Putamen (tissue), 1 donor: Measurements from ENCODE around the gene GPR68.

Experiments
- DNase-seq: peaks from one replicate; pipeline ENCODE4 v3.0.0-alpha.2; 2016; ENCODE audit warnings: low spot score

The GPR68 gene

DNA sequence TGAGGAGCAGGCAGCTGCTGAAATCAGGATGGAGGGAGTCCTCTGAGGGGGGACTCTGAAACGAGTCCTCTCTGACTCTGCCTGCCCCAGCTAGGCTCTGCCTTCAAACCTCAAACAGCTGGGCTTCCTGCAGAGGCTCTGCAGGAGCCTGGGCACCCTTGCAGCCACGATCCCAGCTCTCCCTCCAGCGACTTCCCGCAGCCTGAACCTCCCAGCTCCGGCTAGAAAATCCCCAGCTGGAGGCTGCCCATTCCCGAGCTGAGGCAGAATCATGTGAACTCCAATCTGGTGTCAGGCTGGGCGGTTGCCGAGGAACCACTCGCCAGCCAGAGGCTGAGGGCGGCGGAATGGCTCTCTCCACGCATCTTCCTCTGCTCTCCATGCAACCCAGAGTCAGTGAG, at the start of gene GPR68:
TSS of gene GPR68 (minus strand) at position 204 of the 401 bp plus-strand sequence. CDS start 9,654 bp downstream, outside the sequence.
- no peak for DNase-seq

DNA sequence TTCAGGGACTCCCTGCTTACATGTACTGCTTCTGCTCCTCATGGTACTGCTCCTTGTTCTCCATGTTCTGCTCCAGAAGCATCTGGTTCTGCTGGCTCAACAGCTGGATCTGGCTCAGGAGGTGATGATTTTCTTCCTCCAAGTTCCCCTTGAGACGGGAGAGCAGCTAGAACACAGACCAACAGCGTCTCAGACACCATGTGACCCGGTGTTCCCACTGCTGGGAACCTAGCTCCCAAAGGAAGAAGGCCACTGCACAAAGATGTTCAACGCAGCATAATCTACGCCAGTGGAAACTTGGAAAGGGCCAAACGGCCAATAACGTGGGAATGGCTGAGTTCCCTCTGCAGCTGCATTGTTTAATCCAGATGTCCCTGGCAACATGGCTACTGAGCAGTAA, 49.6 kb upstream of the GPR68 start:
- DNase-seq, result no peak

- no peak for DNase-seq
Measured at GRCh38 chr14:91293281-91293680, 48.8 kb upstream of the GPR68 start.

- no peak for DNase-seq
Measured at GRCh38 chr14:91292491-91292890, 48.0 kb upstream of the GPR68 start.

- no peak for DNase-seq
Measured at GRCh38 chr14:91291786-91292405, 47.4 kb upstream of the GPR68 start.

DNA sequence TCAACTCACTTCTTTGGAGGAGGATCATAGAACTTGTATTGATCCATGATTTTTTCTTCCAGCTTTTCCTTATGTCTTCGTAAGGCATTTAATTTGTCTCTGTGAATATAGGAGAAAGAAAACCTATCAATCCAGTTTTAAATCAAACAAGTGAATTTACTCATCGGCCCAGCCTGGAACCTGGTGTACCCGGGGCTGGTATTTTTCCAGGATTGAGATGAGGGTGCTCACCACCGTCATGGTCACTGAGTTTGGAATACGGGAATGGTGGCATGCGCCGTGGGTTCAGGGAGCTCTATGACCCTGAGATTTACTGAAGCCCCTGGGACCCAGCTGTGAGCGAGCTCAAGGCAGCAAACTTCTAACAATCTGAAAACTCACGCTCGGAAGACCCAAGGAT, 46.5 kb upstream of the GPR68 start:
- DNase-seq, result no peak

GRCh38 chr14:91289464-91289863, 45.0 kb upstream of the GPR68 start:
- peak; percentile 66 for DNase-seq

DNA sequence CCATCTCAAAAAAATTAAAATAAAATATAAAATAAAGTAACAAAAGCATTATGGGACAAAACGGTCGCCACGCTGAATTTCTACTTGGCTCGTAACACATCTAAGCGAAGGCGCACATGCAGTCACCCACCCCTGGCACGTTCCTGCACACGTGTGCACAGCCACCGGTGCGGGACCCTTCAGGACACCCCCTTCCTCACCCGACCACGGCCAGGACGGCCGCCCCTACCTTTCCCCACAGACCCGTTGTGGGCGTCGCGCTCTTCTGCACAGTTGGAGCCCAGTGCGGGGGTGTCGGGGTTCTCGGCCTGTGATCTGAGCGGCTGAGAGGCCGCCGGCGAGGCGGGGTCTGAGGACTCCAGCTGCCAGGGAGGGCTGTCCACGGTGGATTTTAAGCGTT, 44.4 kb upstream of the GPR68 start:
- no peak for DNase-seq

DNA sequence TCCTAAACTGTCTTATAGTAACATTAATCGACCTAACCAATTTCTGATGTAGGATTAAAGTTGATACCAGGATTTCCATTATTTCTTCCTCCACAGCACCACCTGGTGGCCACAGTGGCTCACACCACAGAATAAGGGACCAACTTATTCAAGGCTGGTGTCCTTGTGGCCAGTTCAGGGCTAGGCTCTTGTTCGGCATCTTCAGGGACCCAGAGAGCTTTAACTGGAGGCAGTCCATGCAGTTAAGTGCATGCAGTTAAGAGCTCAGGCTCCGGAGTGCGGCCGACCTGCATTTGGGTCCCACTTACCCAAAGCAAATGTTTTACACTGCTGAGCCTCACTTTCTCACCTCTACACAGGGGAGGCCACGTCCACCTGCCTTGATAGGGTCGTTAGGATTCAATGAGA, 42.0 kb upstream of the GPR68 start:
- peak; percentile 62 for DNase-seq

DNA sequence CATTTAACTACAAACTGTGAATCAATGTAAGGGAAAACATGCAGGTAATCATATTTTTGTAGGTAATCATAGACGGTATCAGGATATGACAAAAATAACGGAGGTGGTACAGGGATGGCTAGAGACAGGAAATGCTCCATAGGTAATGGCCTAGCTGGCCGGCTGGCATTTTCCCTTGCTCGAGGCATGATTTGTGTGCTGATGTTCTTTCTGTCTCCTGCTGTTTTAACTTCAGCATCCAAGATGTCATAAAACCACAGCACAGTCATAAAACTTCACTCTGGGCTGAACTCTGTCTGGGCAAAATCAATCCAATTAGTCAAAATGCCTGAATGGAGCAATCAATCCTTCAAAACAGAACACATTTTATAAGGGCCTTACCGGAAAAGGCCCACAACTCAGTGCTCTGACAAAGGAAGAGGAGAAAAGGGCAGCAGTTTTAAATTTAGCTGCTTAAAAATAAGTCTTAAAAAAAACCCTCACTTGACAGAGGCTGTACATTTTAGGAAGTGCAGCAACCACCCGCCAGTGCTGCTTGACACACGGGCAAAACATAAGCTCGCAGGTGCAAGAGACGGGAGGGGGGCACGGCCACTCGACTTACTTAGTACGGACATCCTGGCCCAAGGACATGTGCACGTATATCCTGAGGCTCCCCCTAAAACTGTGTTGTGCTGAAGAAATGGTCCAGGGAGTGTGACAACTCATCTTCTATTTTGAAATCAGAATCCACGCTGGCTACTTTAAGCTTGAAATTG, 40.5 kb upstream of the GPR68 start:
- no peak for DNase-seq

- no peak for DNase-seq
Measured at GRCh38 chr14:91284146-91284790, 39.8 kb upstream of the GPR68 start.

GRCh38 chr14:91283666-91284065, 39.2 kb upstream of the GPR68 start:
- no peak for DNase-seq

DNA sequence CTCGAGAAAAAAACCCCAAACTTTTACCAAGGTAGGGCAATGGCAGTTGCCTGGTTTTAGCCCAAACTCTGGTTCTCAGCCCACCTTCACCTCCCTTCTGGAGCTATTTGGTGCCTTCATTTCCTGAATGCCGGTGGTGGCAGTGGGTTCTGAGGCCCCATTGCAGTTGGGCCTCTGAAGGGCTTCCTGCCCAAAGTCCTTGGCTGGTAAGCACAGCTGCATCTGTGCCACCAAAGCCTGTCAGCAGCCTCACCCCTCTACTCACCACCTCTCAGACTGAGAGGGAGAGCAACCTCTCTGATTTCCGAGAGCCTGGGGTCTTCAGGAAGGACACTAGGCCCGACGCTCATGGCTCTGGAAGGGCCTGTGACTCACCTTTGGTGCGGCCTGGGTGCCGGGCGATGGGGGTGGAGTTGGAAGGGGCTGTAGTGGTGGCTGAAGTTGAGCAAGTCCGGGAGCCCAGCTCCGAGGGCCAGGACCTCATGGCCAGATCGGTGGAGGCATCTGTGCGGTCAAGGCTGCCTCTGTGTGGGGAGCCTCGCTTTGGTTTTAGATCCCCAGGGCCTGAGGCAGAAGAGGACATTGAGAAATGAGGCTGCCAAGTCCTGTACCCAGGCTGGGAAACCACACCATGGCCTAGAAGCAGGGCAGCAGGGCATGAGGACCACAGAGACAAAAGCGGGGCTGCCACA, 38.6 kb upstream of the GPR68 start:
- no peak for DNase-seq

GRCh38 chr14:91281346-91281745, 36.8 kb upstream of the GPR68 start:
- DNase-seq, result no peak

DNA sequence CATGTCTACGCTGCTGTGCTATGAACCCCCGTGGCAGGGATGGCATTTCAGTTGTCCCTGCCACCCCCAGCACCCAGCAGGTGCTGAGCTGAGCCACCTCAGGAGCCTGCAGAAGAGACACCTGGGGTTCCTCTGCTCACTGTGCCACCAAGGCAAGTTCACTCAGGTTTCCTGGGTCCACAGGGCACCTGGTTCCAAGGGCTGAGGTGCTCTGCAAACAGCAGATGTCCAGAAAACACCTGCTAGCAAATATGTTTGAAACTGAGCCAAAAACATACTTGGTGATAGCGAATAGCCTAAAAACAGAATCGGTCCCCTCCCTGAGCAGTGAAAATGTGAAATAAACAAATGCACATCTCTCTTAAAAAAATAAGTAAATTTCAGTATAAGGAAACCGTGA, 35.6 kb upstream of the GPR68 start:
- no peak for DNase-seq

- no peak for DNase-seq
Measured at GRCh38 chr14:91279354-91279753, 34.9 kb upstream of the GPR68 start.

GRCh38 chr14:91278383-91278715, 33.8 kb upstream of the GPR68 start:
- no peak for DNase-seq

DNA sequence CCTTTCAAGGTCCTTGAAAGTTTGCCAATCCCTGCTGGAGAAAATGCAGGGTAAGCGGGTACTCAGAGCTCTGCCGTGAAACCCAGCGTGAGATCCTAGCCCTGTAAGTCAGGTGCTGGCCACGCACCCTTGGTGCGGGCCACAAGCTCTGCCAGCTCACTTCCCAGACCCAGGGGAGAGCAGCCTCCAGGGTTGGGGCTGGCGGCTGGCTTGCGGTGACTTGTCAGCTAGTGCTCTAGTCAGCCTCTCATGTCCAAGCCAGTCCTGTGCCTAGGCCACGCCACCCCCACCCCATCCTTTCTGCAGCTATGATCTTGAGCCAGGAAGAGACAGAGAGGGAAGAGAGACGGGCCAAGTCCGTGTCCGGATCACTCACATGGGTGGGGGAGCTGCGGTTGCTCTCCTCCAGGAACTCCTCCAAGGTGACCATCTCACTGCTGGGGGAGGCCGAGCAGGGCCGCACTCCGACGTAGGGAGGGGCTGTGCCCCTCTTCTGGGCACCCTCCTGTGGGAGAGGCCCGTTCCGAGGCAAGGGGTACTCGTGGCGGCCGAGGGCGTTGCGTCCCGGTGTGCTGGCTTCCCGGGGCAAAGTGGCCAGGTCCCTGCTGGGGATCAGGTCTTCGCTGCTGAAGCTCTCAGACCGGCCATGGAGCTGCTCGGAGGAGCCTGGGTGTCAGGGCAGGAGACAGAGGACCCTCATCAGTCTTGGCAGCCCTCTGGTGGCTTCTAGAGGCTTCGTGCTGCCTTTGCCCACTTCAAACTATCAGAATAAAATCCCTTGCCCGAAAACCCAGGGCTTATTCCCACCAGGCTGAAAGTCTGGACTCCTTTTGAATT, 33.3 kb upstream of the GPR68 start:
- no peak for DNase-seq

GRCh38 chr14:91274796-91275195, 30.3 kb upstream of the GPR68 start:
- DNase-seq, result no peak

- DNase-seq, result no peak
Measured at GRCh38 chr14:91273885-91274273, 29.4 kb upstream of the GPR68 start.

GRCh38 chr14:91273273-91273884, 28.9 kb upstream of the GPR68 start:
- DNase-seq, result no peak
